PFSK-1 (cell line): ENCODE measurements around the gene FER.

Source experiments
- REST ChIP-seq, 2 experiments: IDR thresholded peaks; 2 replicates each; pipeline versions ENCODE4 v1.6.1 to v1.8.0; 2011 to 2012; ENCODE audit warnings: low read depth in 2 of 2, low read length in 2 of 2, control low read depth in 1 of 2, inconsistent platforms in 1 of 2, mild to moderate bottlenecking in 1 of 2, moderate library complexity in 1 of 2; ENCODE audit not compliant: insufficient read depth in 1 of 2
- SIN3A ChIP-seq: IDR thresholded peaks from 2 replicates; pipeline ENCODE4 v1.6.1; 2012; ENCODE audit warnings: mild to moderate bottlenecking, low read length, moderate library complexity, borderline replicate concordance; ENCODE audit not compliant: insufficient read depth

DNA sequence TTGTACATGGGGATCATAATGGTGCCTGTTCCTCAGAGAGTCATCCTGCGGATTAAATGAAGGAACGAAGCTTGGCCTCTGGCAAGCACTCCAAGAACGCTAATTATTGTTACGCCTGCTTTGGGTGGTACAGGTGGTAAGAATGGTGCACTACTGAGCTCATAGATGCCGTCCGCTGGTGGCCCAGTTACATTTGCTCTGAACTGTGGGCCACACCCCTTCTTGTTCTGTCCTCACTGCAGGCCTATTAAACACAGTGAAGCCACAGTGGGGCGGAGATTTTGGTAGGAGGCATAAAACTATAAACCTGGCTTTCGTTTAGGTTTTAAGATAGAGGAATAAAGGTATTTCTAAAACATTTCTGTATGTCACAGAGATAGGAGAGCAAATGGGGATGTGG lies 40.6 kb upstream of the FER start:
- TF ChIP-seq REST (IDR thresholded peaks at IDR 0.05; ENCODE audit: insufficient read depth in 1 of 2, low read depth in 2 of 2, low read length in 2 of 2) (no peak), SIN3A (no peak)
